ENCODE results near the gene CFAP54.

CFAP54 gene

GRCh38 chr12:96880220-96880619 lies 390.8 kb downstream of the CFAP54 start:
- Histone ChIP-seq H4K20me1 (ENCODE audit: insufficient read depth) (no peaks in the 10 kb centered on the region), H2AFZ (ENCODE audit: low read depth) (no peak overlapping the region), H3K79me2 (ENCODE audit: insufficient read depth, low read depth) (no peaks in the 10 kb centered on the region), H3K27me3 (ENCODE audit: insufficient read depth, low read depth) (no peaks in the 10 kb centered on the region), H3K9ac (no peak overlapping the region), H3K4me2 (no peak overlapping the region), H3K36me3 (ENCODE audit: insufficient read depth) (no peaks in the 10 kb centered on the region), H3K4me3 (IDR thresholded peaks at IDR 0.05; ENCODE audit: insufficient read depth, low read depth, low read length) (no peak overlapping the region), H3K27ac (no peak overlapping the region), H3K4me1 (ENCODE audit: low read depth, poor library complexity, severe bottlenecking) (no peaks in the 10 kb centered on the region)
- no peak for TF ChIP-seq CTCF (conservative IDR thresholded peaks at IDR 0.05; ENCODE audit: low read depth, low read length)

GRCh38 chr12:96881608-96882007 lies 392.2 kb downstream of the CFAP54 start:
- H3K27ac ChIP-seq: no peak overlapping the region
- H4K20me1 ChIP-seq (ENCODE audit: insufficient read depth): no peaks in the 10 kb centered on the region
- H3K4me2 ChIP-seq: no peak overlapping the region
- no peak for TF ChIP-seq CTCF (conservative IDR thresholded peaks at IDR 0.05; ENCODE audit: low read depth, low read length)
- no peaks in the 10 kb centered on the region for H3K36me3 ChIP-seq (ENCODE audit: insufficient read depth)
- no peak overlapping the region for H2AFZ ChIP-seq (ENCODE audit: low read depth)
- H3K27me3 ChIP-seq (ENCODE audit: insufficient read depth, low read depth): no peaks in the 10 kb centered on the region
- no peak overlapping the region for H3K9ac ChIP-seq
- H3K79me2 ChIP-seq (ENCODE audit: insufficient read depth, low read depth): no peaks in the 10 kb centered on the region
- H3K4me1 ChIP-seq (ENCODE audit: low read depth, poor library complexity, severe bottlenecking): no peaks in the 10 kb centered on the region
- no peak overlapping the region for H3K4me3 ChIP-seq (IDR thresholded peaks at IDR 0.05; ENCODE audit: insufficient read depth, low read depth, low read length)

GRCh38 chr12:96882862-96883261 lies 393.5 kb downstream of the CFAP54 start:
- Histone ChIP-seq H3K4me2 (no peak overlapping the region), H3K36me3 (ENCODE audit: insufficient read depth) (no peaks in the 10 kb centered on the region), H3K79me2 (ENCODE audit: insufficient read depth, low read depth) (no peaks in the 10 kb centered on the region), H2AFZ (ENCODE audit: low read depth) (no peak overlapping the region), H3K27ac (no peak overlapping the region), H3K4me3 (IDR thresholded peaks at IDR 0.05; ENCODE audit: insufficient read depth, low read depth, low read length) (no peak overlapping the region), H3K9ac (no peak overlapping the region), H3K4me1 (ENCODE audit: low read depth, poor library complexity, severe bottlenecking) (no peaks in the 10 kb centered on the region), H3K27me3 (ENCODE audit: insufficient read depth, low read depth) (no peaks in the 10 kb centered on the region), H4K20me1 (ENCODE audit: insufficient read depth) (no peaks in the 10 kb centered on the region)
- no peak for TF ChIP-seq CTCF (conservative IDR thresholded peaks at IDR 0.05; ENCODE audit: low read depth, low read length)

GRCh38 chr12:96883571-96883970 lies 394.2 kb downstream of the CFAP54 start:
- Histone ChIP-seq H3K4me3 (IDR thresholded peaks at IDR 0.05; ENCODE audit: insufficient read depth, low read depth, low read length) (no peak overlapping the region), H3K79me2 (ENCODE audit: insufficient read depth, low read depth) (no peaks in the 10 kb centered on the region), H4K20me1 (ENCODE audit: insufficient read depth) (no peaks in the 10 kb centered on the region), H2AFZ (ENCODE audit: low read depth) (no peak overlapping the region), H3K4me2 (no peak overlapping the region), H3K4me1 (ENCODE audit: low read depth, poor library complexity, severe bottlenecking) (no peaks in the 10 kb centered on the region), H3K27ac (no peak overlapping the region), H3K9ac (no peak overlapping the region), H3K27me3 (ENCODE audit: insufficient read depth, low read depth) (no peaks in the 10 kb centered on the region), H3K36me3 (ENCODE audit: insufficient read depth) (no peaks in the 10 kb centered on the region)
- TF ChIP-seq CTCF (conservative IDR thresholded peaks at IDR 0.05; ENCODE audit: low read depth, low read length): no peak
